Glomerular visceral epithelial cell (primary cell): Measurements from ENCODE around the gene CTLA4.

ENCODE experiments used
- DNase-seq: peaks from one replicate; pipeline ENCODE4 v3.0.0-alpha.2; 2016; ENCODE audit errors: extremely low spot score

The CTLA4 gene

DNA sequence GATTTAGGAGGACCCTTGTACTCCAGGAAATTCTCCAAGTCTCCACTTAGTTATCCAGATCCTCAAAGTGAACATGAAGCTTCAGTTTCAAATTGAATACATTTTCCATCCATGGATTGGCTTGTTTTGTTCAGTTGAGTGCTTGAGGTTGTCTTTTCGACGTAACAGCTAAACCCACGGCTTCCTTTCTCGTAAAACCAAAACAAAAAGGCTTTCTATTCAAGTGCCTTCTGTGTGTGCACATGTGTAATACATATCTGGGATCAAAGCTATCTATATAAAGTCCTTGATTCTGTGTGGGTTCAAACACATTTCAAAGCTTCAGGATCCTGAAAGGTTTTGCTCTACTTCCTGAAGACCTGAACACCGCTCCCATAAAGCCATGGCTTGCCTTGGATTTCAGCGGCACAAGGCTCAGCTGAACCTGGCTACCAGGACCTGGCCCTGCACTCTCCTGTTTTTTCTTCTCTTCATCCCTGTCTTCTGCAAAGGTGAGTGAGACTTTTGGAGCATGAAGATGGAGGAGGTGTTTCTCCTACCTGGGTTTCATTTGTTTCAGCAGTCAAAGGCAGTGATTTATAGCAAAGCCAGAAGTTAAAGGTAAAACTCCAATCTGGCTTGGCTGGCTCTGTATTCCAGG is at the start of gene CTLA4:
Gene CTLA4, plus strand, starts transcription at position 211 of the 640 bp plus-strand sequence. Its CDS starts 172 bp downstream, at position 383.
- no peak for DNase-seq

DNA sequence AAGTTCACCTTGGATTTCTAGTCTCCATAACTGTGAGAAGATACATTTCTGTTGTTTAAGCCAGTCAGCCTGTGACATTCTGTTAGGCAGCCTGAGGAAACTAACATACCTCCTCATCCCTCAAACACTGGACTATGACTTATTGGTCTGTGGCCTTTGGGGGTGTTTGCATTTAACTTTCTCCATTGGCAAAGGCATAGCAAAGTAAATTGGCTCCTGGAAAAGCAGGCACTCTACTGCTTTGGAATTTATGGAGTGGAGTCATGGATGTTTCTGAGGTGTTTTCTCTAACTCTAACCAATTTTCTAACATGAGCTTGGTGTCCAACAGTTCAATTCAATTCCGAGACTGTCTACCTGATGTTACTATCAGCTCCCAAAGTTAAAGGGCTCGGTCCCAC is 48.9 kb upstream of the CTLA4 start:
- DNase-seq: no peak

GRCh38 chr2:203819434-203820133 is 48.0 kb upstream of the CTLA4 start:
- DNase-seq: no peak

GRCh38 chr2:203820969-203821368 is 46.6 kb upstream of the CTLA4 start:
- DNase-seq: no peak

GRCh38 chr2:203822240-203822639 is 45.3 kb upstream of the CTLA4 start:
- no peak for DNase-seq

DNA sequence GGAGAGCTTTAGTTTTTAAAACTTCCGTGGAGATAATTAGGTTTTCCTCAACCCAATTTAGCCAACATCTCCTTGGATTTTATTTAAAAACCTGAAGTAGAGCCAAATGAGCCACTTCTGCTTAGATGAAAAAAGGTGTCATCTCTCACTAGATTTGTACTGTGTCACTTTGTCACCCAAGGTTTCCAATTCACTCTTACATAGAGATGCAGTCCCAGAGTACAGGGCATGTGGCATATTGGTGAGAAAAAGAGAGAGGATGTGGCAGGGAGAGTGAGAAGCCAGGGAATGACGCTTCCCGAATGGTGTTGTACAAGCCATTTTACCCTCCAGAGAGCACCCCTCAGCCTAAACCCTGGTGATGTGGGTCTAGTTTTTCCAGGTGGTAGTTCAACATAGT is 44.4 kb upstream of the CTLA4 start:
- no peak for DNase-seq

- no peak for DNase-seq
Measured at GRCh38 chr2:203824057-203824456, 43.5 kb upstream of the CTLA4 start.

- DNase-seq: no peak
Measured at GRCh38 chr2:203824603-203825002, 43.0 kb upstream of the CTLA4 start.

GRCh38 chr2:203826704-203827103 is 40.9 kb upstream of the CTLA4 start:
- peak; percentile 27 for DNase-seq

DNA sequence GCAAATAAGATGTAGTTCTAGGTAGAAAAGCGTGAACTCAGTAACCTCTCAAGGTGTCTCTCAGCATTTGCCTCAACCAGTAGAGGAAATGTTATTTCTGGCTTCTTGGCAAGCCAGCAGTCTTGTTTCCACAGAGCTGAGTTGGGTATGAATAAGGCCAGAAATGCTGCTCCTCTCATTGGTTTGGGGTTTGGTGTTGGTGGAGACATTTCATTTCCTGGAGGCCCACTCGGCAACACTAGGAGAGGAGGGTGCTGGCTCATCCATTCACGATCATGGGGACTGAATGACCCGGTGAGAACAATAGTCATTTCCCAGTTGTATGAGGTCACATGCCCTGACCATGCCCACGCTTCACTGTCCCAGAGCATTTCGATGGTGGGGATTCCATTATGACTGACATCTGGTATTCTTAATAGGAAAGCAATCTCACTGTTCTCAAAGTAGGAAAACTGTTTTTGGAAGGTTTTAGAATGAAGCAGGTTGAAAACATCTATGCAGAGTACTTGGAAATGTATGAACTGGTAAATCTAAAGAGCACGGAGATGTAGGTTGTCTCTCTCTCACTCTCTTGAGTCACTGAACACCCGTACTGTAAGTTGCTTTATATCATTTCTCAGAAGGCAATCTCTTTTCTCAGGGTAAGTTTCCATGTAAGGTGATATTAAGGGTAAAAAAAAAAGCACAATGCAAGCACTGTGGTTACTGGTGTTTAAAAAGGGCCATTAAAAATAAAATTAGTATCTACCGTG is 37.1 kb upstream of the CTLA4 start:
- no peak for DNase-seq

GRCh38 chr2:203835420-203835819 is 32.2 kb upstream of the CTLA4 start:
- DNase-seq: no peak

GRCh38 chr2:203835892-203836800 is 31.4 kb upstream of the CTLA4 start:
- no peak for DNase-seq

- no peak for DNase-seq
Measured at GRCh38 chr2:203840655-203841205, 26.8 kb upstream of the CTLA4 start.

DNA sequence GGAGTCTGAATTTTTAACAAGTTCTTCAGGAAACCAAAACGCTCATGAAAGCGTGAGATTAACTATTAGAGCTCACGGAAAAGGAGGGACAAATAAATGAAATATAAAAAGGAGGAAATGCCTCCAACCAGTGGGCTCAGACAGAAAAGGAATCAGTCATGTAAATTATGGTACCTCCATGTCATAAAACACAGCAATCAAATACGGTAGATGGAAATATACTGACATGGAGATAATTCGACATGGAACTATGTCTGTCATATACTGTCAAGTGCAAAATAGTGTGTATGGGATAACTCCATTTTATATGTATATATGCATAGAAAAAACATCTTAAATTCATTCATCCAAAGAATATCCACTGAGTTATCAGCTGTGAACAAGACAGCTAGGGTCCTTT is 25.9 kb upstream of the CTLA4 start:
- DNase-seq: no peak

DNA sequence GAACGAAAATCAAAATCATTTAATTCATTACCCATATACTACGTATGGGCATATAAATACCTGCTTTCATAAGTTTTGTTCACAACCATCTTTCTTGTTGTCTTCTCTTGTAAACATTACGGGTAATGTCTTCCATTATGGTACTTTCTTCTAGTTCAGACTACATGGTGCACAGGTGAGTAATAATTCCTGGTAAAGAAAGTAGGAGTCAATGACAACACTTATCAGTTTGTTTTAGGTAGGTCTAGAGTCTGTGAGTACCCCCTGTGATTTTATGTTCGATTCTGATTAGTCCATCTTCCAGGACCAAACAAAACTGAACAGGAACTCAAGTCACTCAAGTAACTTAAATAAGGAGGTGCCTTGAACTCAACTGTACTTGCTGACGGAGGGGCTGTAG is 25.2 kb upstream of the CTLA4 start:
- no peak for DNase-seq

GRCh38 chr2:203846490-203847105 is 21.0 kb upstream of the CTLA4 start:
- DNase-seq: no peak

DNA sequence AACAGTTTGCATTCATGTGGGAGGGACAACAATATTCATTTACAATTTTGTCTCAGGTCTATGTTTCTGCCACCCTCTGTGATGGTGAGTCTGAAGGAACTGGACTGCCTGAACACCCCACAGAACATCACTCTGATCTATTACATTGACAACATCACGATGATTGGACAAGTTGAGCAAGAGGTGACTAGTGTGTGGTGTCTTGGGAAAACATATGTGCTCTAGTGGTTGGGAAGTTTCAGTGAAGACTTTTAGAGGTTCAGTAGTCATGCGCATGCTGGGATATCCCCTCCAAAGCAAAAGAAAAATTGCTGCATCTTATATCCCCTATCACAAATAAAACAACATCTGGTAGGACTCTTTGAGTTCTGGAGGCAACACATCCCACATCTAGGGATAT is 18.6 kb upstream of the CTLA4 start:
- DNase-seq: no peak

DNA sequence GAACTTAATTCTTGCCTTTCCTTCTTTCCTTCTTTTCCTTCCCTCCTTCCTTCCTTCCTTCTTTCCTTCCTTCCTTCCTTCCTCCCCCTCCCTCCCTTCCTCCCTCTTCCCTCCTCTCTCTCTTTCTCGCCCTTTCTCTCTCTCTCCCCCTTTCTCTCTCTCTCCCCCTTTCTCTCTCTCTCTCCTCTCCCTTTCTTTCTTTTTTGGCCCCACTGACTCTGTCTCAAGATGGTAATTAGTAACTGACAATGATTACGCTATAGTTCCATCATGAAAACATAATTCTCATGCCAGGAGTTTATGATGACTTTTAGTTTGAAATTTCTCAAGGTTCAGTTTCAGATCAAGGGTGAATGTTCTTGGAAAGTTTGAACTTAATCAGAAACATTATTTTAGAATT is 14.8 kb upstream of the CTLA4 start:
- DNase-seq: no peak

GRCh38 chr2:203853271-203853670 is 14.3 kb upstream of the CTLA4 start:
- DNase-seq: no peak

DNA sequence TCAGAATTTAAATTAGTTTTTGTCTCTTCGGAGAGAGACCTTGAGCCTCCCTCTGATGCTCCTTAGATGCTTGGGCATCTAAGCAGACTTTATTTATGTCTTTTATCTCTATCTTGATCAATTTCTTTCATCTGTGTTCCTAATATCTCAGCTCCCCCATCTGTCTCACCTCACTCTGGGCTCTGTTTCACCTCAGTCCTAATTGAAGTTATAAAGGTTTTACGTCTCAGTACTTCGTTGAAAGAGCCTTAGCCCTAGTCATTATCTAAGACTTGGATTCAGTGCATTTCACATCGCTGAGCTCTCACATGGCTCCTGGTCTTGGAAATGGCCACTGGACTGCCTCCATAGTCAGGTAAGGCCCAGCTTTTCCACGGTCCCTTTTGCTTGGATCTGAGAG is 13.8 kb upstream of the CTLA4 start:
- no peak for DNase-seq

GRCh38 chr2:203855274-203855673 is 12.3 kb upstream of the CTLA4 start:
- no peak for DNase-seq
